AG04449 (cell line): ENCODE measurements around the gene TDP2.

Experiments
- CTCF ChIA-PET: fragments of 350-600 bp; formaldehyde crosslinking; extraction: SDS; loops from one replicate; lab custom pipeline; 2021; ENCODE audit warnings: antibody characterized with exemption; lab: Yijun Ruan, JAX
- POLR2A ChIA-PET: fragments of 400-600, 350-600 bp; formaldehyde crosslinking; extraction: SDS; loops from one replicate; lab custom pipeline; 2020; ENCODE audit warnings: antibody characterized with exemption, inconsistent platforms; lab: Yijun Ruan, JAX
- DNase-seq: peaks from one replicate; pipeline ENCODE4 v3.0.0-alpha.2; 2010; ENCODE audit warnings: low read depth, low spot score
- H3K4me3 ChIP-seq: 2 replicates; pipeline ENCODE4 v1.5.1; 2011; ENCODE audit warnings: low read depth, mild to moderate bottlenecking, control low read depth, low read length
- TF ChIP-seq, protein P1 (sequence below): IDR thresholded peaks from one replicate; pipeline ENCODE4 v1.5.1; 2011; ENCODE audit warnings: mild to moderate bottlenecking, moderate library complexity, low read length, control low read depth, inconsistent platforms; ENCODE audit not compliant: insufficient read depth; ENCODE audit errors: missing control alignments

The TDP2 gene

DNA sequence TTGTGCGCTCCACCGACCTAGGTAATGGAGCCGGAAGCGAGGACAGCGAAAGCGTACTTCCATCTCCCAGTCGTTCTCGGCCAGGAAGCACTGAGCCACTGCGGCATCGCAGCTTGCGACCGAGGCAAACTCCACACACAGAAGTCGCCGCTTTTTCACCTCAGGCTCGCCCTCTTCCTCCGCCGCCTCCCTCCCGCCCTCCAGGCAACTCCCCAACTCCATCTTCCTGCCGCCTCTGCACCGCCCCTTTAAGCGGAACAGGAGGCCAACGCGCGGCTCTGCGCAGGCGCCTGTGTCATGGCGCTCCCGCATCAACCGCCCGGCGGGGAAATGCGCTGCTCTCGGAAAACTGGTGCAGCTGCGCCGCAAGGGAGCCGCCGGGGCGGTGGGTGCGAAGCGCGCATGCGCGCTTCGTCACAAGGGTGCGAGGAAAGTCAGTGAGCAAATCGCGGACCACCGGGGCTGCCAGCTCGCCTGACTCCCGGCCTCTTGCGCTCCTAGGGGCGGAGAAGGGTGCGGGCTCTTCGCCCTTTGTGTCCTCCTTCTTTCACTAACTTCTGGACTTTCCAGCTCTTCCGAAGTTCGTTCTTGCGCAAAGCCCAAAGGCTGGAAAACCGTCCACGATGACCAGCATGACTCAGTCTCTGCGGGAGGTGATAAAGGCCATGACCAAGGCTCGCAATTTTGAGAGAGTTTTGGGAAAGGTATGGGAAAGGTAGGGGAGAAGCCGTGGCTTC lies at the start of gene TDP2, which contains the start of gene ACOT13:
TDP2 (minus strand) TSS at position 259 of the 737 bp plus-strand sequence; CDS start at position 222, 37 bp downstream.
ACOT13 (plus strand) TSS at position 437 of the 737 bp plus-strand sequence; CDS start at position 624, 187 bp downstream.
- DNase-seq, result peak; percentile 71
- TF ChIP-seq, protein P1, sequence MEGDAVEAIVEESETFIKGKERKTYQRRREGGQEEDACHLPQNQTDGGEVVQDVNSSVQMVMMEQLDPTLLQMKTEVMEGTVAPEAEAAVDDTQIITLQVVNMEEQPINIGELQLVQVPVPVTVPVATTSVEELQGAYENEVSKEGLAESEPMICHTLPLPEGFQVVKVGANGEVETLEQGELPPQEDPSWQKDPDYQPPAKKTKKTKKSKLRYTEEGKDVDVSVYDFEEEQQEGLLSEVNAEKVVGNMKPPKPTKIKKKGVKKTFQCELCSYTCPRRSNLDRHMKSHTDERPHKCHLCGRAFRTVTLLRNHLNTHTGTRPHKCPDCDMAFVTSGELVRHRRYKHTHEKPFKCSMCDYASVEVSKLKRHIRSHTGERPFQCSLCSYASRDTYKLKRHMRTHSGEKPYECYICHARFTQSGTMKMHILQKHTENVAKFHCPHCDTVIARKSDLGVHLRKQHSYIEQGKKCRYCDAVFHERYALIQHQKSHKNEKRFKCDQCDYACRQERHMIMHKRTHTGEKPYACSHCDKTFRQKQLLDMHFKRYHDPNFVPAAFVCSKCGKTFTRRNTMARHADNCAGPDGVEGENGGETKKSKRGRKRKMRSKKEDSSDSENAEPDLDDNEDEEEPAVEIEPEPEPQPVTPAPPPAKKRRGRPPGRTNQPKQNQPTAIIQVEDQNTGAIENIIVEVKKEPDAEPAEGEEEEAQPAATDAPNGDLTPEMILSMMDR, result peak; percentile 66
- CTCF ChIA-PET, result interaction anchor here (0.9 to 3.3 kb wide), 8 partner anchors 9 to 236 kb away, joined by 3 to 16 read pairs (median 4); partner anchors contain the start of genes ALDH5A1 and KIAA0319
- H3K4me3 ChIP-seq, result peak within 1 kb of the TSS; percentile 100
- POLR2A ChIA-PET, result interaction anchor here (0.8 to 1.8 kb wide), 3 partner anchors 12 to 53 kb away, joined by 3 to 5 read pairs (median 4); partner anchors contain the start of gene C6orf62

GRCh38 chr6:24710519-24711303 lies 44.0 kb upstream of the TDP2 start:
- TF ChIP-seq, protein P1, result no peak
- ChIA-PET POLR2A (no interaction called here), CTCF (interaction anchor here (1.1 kb wide), 1 partner anchor 11 kb away, joined by 3 read pairs; no protein-coding TSS in a partner anchor)
- H3K4me3 ChIP-seq, result no peak overlapping the region
- DNase-seq, result no peak

GRCh38 chr6:24709014-24709711 lies 42.5 kb upstream of the TDP2 start:
- TF ChIP-seq, protein P1, result no peak
- CTCF ChIA-PET, result interaction anchor here (1.0 to 1.4 kb wide), 4 partner anchors 9 to 125 kb away, joined by 3 to 5 read pairs (median 3); partner anchors contain the start of gene C6orf62
- POLR2A ChIA-PET, result interaction anchor here (1.5 kb wide), 1 partner anchor 9 kb away, joined by 6 read pairs; the partner anchor contains the start of gene C6orf62
- DNase-seq, result no peak
- H3K4me3 ChIP-seq, result no peak overlapping the region

DNA sequence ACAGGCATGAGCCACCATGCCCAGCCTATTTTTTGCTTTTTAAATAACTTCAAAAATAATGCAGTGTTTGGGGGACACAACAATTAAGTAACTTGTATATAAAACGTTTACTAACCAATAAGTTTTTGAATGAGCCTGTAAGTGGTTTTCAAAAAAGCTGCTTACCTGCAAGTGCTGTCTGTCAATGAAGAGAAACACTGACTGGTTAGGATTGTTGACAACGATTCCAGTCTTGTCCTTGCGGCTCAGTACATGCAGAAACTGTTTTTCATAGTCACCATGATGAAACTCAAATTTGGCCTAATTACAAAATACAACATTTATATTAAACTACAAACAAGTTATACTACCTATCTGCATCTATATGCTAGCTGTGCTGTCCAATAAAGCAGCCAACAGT lies 41.9 kb upstream of the TDP2 start:
- ChIA-PET POLR2A (interaction anchor here (1.5 kb wide), 1 partner anchor 10 kb away, joined by 6 read pairs; the partner anchor contains the start of gene C6orf62), CTCF (interaction anchor here (1.4 kb wide), 1 partner anchor 58 kb away, joined by 5 read pairs; no protein-coding TSS in a partner anchor)
- no peak overlapping the region for H3K4me3 ChIP-seq
- no peak for DNase-seq
- TF ChIP-seq, protein P1, result no peak

- TF ChIP-seq, protein P1, result no peak
- DNase-seq, result no peak
- POLR2A ChIA-PET, result interaction anchor here (1.0 to 1.2 kb wide), 2 partner anchors 12 to 209 kb away, joined by 3 to 4 read pairs; no protein-coding TSS in a partner anchor
- CTCF ChIA-PET, result interaction anchor here (0.9 to 13.2 kb wide), 6 partner anchors 9 to 367 kb away, joined by 3 to 190 read pairs (median 4); partner anchors contain the start of gene C6orf62
- H3K4me3 ChIP-seq, result no peak overlapping the region
Measured at GRCh38 chr6:24704468-24704867, 37.8 kb upstream of the TDP2 start.
